ENCODE data around the gene CCDC14. TPM values are rescaled to one million over a fixed set of nuclear protein-coding genes. Genes with fewer than 3 reads are reported as not detected.

Gene CCDC14
- total RNA-seq, 2 experiments from 2014 or later, result 82.9 to 106 TPM

- POLR2A ChIA-PET, result no interaction called here
- H3K9me2 ChIP-seq (ENCODE audit: insufficient read depth, low read length), result no peaks in the 10 kb centered on the region
- BruUV-seq (replicated peaks), result no TSS peak
- H3K9me3 ChIP-seq (ENCODE audit: low read length), result no peaks in the 10 kb centered on the region
- H4K20me1 ChIP-seq (ENCODE audit: insufficient read depth, low read length), result no peaks in the 10 kb centered on the region
- no peak within 1 kb of the TSS for H3K4me3 ChIP-seq (ENCODE audit: low read depth, low read length, poor library complexity, severe bottlenecking)
- TF ChIP-seq EZH2phosphoT487 (IDR thresholded peaks at IDR 0.05; ENCODE audit: borderline replicate concordance, low read depth, low read length) (no peak), CTCF (conservative IDR thresholded peaks at IDR 0.05; ENCODE audit: low read length) (no peak)
- intact Hi-C loops (cut with micrococcal nuclease; ENCODE audit: unreplicated experiment), result no loop called here
- no peak for DNase-seq (ENCODE audit: low spot score)
- no peaks in the 10 kb centered on the region for H3K4me1 ChIP-seq (ENCODE audit: insufficient read depth, low read length, poor library complexity, severe bottlenecking)
- no peaks in the 10 kb centered on the region for H3K36me3 ChIP-seq (ENCODE audit: insufficient read depth, low read length)
- H3K4me2 ChIP-seq (ENCODE audit: low read length), result no peak within 1 kb of the TSS
- no peak within 1 kb of the TSS for H2AFZ ChIP-seq (ENCODE audit: low read length)
- H3K79me2 ChIP-seq (ENCODE audit: insufficient read depth, low read depth, low read length), result no peaks in the 10 kb centered on the region
- no peak within 1 kb of the TSS for H3K27ac ChIP-seq (ENCODE audit: low read depth, low read length, poor library complexity, severe bottlenecking)
- CTCF ChIA-PET (ENCODE audit: unreplicated experiment), result no interaction called here
Observed at GRCh38 chr3:123884203-123884831, 76.7 kb downstream of the CCDC14 start, which contains the start of gene MYLK. TSS of gene MYLK (minus strand) at chr3:123884332. CDS start at chr3:123793841, 90,491 bp downstream.

GRCh38 chr3:123883701-123884202, 77.3 kb downstream of the CCDC14 start:
- H3K4me2 ChIP-seq (ENCODE audit: low read length), result no peak overlapping the region
- intact Hi-C loops (cut with micrococcal nuclease; ENCODE audit: unreplicated experiment), result no loop called here

More at GRCh38 chr3:123883701-123884202, 77.3 kb downstream of the CCDC14 start:
- ChIA-PET CTCF (ENCODE audit: unreplicated experiment) (no interaction called here), POLR2A (no interaction called here)
- H3K36me3 ChIP-seq (ENCODE audit: insufficient read depth, low read length), result no peaks in the 10 kb centered on the region
- no peaks in the 10 kb centered on the region for H3K9me3 ChIP-seq (ENCODE audit: low read length)
- H3K27ac ChIP-seq (ENCODE audit: low read depth, low read length, poor library complexity, severe bottlenecking), result no peak overlapping the region
- H3K9me2 ChIP-seq (ENCODE audit: insufficient read depth, low read length), result no peaks in the 10 kb centered on the region
- H4K20me1 ChIP-seq (ENCODE audit: insufficient read depth, low read length), result no peaks in the 10 kb centered on the region
- H3K4me1 ChIP-seq (ENCODE audit: insufficient read depth, low read length, poor library complexity, severe bottlenecking), result no peaks in the 10 kb centered on the region
- H3K79me2 ChIP-seq (ENCODE audit: insufficient read depth, low read depth, low read length), result no peaks in the 10 kb centered on the region
- H3K4me3 ChIP-seq (ENCODE audit: low read depth, low read length, poor library complexity, severe bottlenecking), result no peak overlapping the region
- BruUV-seq (replicated peaks), result no TSS peak
- no peak overlapping the region for H2AFZ ChIP-seq (ENCODE audit: low read length)
- TF ChIP-seq EZH2phosphoT487 (IDR thresholded peaks at IDR 0.05; ENCODE audit: borderline replicate concordance, low read depth, low read length) (no peak), CTCF (conservative IDR thresholded peaks at IDR 0.05; ENCODE audit: low read length) (no peak)
- no peak for DNase-seq (ENCODE audit: low spot score)

Data from OCI-LY7 (cell line).